Panc1 (cell line): ENCODE measurements around the gene FDPS. TPM values are rescaled to one million over a fixed set of nuclear protein-coding genes. Genes with fewer than 3 reads are reported as not detected.

ENCODE experiments used
- ATAC-seq: fragments of 200-7000 bp; cut with Tn5 transposase; 2 replicates; pipeline ENCODE4 v1.9.1; 2020; ENCODE audit warnings: mild to moderate bottlenecking, moderate library complexity
- BruUV-seq: library from RNA; stranded (reverse); fragments of 400-500 nt; replicated peaks from 2 replicates; lab custom pipeline; 2021; lab: Mats Ljungman, UMichigan
- CTCF ChIA-PET: fragments of 300-600 bp; sonication (Branson Sonifier 250); formaldehyde crosslinking; loops from one replicate; lab custom pipeline; 2022; ENCODE audit warnings: antibody characterized with exemption; lab: Charles Lee
- POLR2A ChIA-PET: fragments of 300-600 bp; sonication (Branson Sonifier 250); formaldehyde crosslinking; loops from one replicate; lab custom pipeline; 2022; ENCODE audit warnings: antibody characterized with exemption; lab: Charles Lee
- DNase-seq: peaks from one replicate; pipeline ENCODE4 v3.0.0-alpha.2; 2010; ENCODE audit warnings: low read depth, low spot score
- H3K27ac ChIP-seq: 2 replicates; pipeline ENCODE4 v1.5.1; 2011; ENCODE audit warnings: mild to moderate bottlenecking, low read length, inconsistent platforms
- H3K27me3 ChIP-seq: fragments of 200-500 bp; sonication (Bioruptor generic); 2 replicates; pipeline ENCODE4 v1.6.0; 2014; ENCODE audit warnings: low read length, inconsistent platforms; ENCODE audit not compliant: control insufficient read depth, insufficient read depth
- H3K36me3 ChIP-seq: fragments of 200-500 bp; sonication (Bioruptor generic); 2 replicates; pipeline ENCODE4 v1.5.1; 2014; ENCODE audit warnings: inconsistent platforms, mild to moderate bottlenecking, low read length, moderate library complexity; ENCODE audit not compliant: control insufficient read depth, insufficient read depth
- H3K4me1 ChIP-seq: 2 replicates; pipeline ENCODE4 v1.5.1; 2011; ENCODE audit warnings: inconsistent platforms, mild to moderate bottlenecking, low read length, moderate library complexity; ENCODE audit not compliant: control insufficient read depth, insufficient read depth
- H3K4me3 ChIP-seq, 2 experiments: 2 replicates each; pipeline ENCODE4 v1.5.1; 2011 to 2012; ENCODE audit warnings: low read depth in 2 of 2, low read length in 2 of 2, mild to moderate bottlenecking in 2 of 2, inconsistent platforms in 1 of 2, moderate library complexity in 1 of 2
- H3K9me3 ChIP-seq: fragments of 200-500 bp; sonication (Bioruptor generic); 2 replicates; pipeline ENCODE4 v1.5.1; 2014; ENCODE audit warnings: low read depth, mild to moderate bottlenecking, inconsistent platforms, low read length, moderate library complexity; ENCODE audit not compliant: control insufficient read depth, insufficient read depth
- POLR2AphosphoS5 ChIP-seq: IDR thresholded peaks from 2 replicates; pipeline ENCODE4 v1.6.1; 2012; ENCODE audit warnings: mild to moderate bottlenecking, low read depth, low read length, moderate library complexity
- REST ChIP-seq, 2 experiments: IDR thresholded peaks; 2 replicates each; pipeline ENCODE4 v1.6.1; 2011 to 2012; ENCODE audit warnings: low read depth in 2 of 2, control low read depth in 1 of 2, low read length in 1 of 2, mild to moderate bottlenecking in 1 of 2, moderate library complexity in 1 of 2; ENCODE audit not compliant: insufficient read depth in 1 of 2
- SIN3A ChIP-seq: IDR thresholded peaks from 2 replicates; pipeline ENCODE4 v1.6.1; 2012; ENCODE audit warnings: low read depth, mild to moderate bottlenecking, low read length, moderate library complexity, borderline replicate concordance; ENCODE audit not compliant: insufficient read depth
- TCF7L2 ChIP-seq: IDR thresholded peaks from 2 replicates; pipeline ENCODE4 v1.6.1; 2011; ENCODE audit warnings: mild to moderate bottlenecking, low read depth, low read length, inconsistent platforms
- in situ Hi-C: cut with HindIII; loops from 2 replicates; pipeline ENCODE4 v1.10.0; 2016; ENCODE audit warnings: low sequenced_read_pairs, low pct_unique_long_range_greater_than_20kb
- intact Hi-C: fragments of 100-400 bp; cut with micrococcal nuclease; formaldehyde crosslinking; loops from one replicate; pipeline ENCODE4 v1.10.0; 2022; ENCODE audit not compliant: unreplicated experiment
- total RNA-seq: library from RNA; stranded (reverse); gene quantifications from one replicate; pipeline ENCODE4 v1.2.1, GENCODE V29; 2021; ENCODE audit not compliant: unreplicated experiment
- TF ChIP-seq, protein P1 (sequence below): fragments of 450-650 bp; IDR thresholded peaks from 2 replicates; pipeline ENCODE4 v1.5.1; 2017; ENCODE audit warnings: mild to moderate bottlenecking

Gene FDPS
- total RNA-seq, 1 experiment from 2014 or later, result 255 TPM

GRCh38 chr1:155269381-155269780 lies 39.3 kb upstream of the FDPS start:
- intact Hi-C loops, result no loop called here

GRCh38 chr1:155272466-155273342 lies 36.0 kb upstream of the FDPS start:
- intact Hi-C loops, result no loop called here
- ChIA-PET CTCF (interaction anchor here (1.1 to 1.3 kb wide), 2 partner anchors 22 to 23 kb away, joined by 4 to 5 read pairs; no protein-coding TSS in a partner anchor), POLR2A (interaction anchor here (0.6 to 1.1 kb wide), 3 partner anchors 27 to 1046 kb away, joined by 4 to 11 read pairs (median 5); partner anchors contain the start of gene RUSC1)
- TSS peak; percentile 96 for BruUV-seq
- no peak for DNase-seq
- Histone ChIP-seq H3K4me1 (peaks cover 14% of the 10 kb centered on the region; the same call in 1 of the 2 replicates), H3K4me3 (peak overlapping the region; percentile 65 to 67), H3K9me3 (no peaks in the 10 kb centered on the region), H3K27me3 (no peaks in the 10 kb centered on the region), H3K27ac (peak overlapping the region; percentile 90), H3K36me3 (peaks cover 16% of the 10 kb centered on the region)
- TF ChIP-seq TCF7L2 (no peak), POLR2AphosphoS5 (no peak), REST (IDR thresholded peaks at IDR 0.05; ENCODE audit: insufficient read depth in 1 of 2, low read depth in 2 of 2, low read length in 1 of 2) (no peak), SIN3A (no peak)
- TF ChIP-seq, protein P1, sequence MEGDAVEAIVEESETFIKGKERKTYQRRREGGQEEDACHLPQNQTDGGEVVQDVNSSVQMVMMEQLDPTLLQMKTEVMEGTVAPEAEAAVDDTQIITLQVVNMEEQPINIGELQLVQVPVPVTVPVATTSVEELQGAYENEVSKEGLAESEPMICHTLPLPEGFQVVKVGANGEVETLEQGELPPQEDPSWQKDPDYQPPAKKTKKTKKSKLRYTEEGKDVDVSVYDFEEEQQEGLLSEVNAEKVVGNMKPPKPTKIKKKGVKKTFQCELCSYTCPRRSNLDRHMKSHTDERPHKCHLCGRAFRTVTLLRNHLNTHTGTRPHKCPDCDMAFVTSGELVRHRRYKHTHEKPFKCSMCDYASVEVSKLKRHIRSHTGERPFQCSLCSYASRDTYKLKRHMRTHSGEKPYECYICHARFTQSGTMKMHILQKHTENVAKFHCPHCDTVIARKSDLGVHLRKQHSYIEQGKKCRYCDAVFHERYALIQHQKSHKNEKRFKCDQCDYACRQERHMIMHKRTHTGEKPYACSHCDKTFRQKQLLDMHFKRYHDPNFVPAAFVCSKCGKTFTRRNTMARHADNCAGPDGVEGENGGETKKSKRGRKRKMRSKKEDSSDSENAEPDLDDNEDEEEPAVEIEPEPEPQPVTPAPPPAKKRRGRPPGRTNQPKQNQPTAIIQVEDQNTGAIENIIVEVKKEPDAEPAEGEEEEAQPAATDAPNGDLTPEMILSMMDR, result no peak
- in situ Hi-C loops, result no loop called here
- ATAC-seq, result peak; percentile 60

More at GRCh38 chr1:155269381-155269780, 39.3 kb upstream of the FDPS start:
- CTCF ChIA-PET, result no interaction called here
- no peaks in the 10 kb centered on the region for H3K9me3 ChIP-seq
- TF ChIP-seq POLR2AphosphoS5 (no peak), SIN3A (no peak), REST (IDR thresholded peaks at IDR 0.05; ENCODE audit: insufficient read depth in 1 of 2, low read depth in 2 of 2, low read length in 1 of 2) (no peak), TCF7L2 (no peak)
- TF ChIP-seq, protein P1, result no peak
- ATAC-seq (no peak), DNase-seq (no peak)
- no TSS peak for BruUV-seq
- H3K4me3 ChIP-seq, result no peak overlapping the region
- H3K27me3 ChIP-seq, result no peaks in the 10 kb centered on the region
- H3K27ac ChIP-seq, result no peak overlapping the region
- in situ Hi-C loops, result no loop called here
- H3K4me1 ChIP-seq, result peaks cover 8% of the 10 kb centered on the region; the same call in 1 of the 2 replicates
- POLR2A ChIA-PET, result no interaction called here
- peaks cover 28% of the 10 kb centered on the region for H3K36me3 ChIP-seq
